Liver (tissue), 9 donors: ENCODE data around the gene JAZF1. TPM values are rescaled to one million over a fixed set of nuclear protein-coding genes. Genes with fewer than 3 reads are reported as not detected.

Source experiments
- DNase-seq: peaks from one replicate; pipeline ENCODE4 v3.0.0-alpha.2; 2017; ENCODE audit warnings: low spot score
- H3K27ac ChIP-seq, 2 donors: one replicate each; pipeline ENCODE4 v1.7.0; 2013; ENCODE audit warnings: inconsistent platforms in 2 of 2, low read length in 2 of 2, control low read depth in 1 of 2, low read depth in 1 of 2, mild to moderate bottlenecking in 1 of 2
- H3K27me3 ChIP-seq, 4 donors: one replicate each; pipeline versions ENCODE4 v1.6.1 to v1.7.0; 2013; ENCODE audit warnings: low read length in 3 of 4, inconsistent platforms in 1 of 4, mild to moderate bottlenecking in 1 of 4, moderate library complexity in 1 of 4; ENCODE audit not compliant: control insufficient read depth in 4 of 4, insufficient read depth in 4 of 4
- H3K36me3 ChIP-seq, 4 donors: one replicate each; pipeline versions ENCODE4 v1.6.1 to v1.7.0; 2013; ENCODE audit warnings: low read length in 3 of 4, mild to moderate bottlenecking in 3 of 4, low read depth in 1 of 4, moderate library complexity in 1 of 4; ENCODE audit not compliant: control insufficient read depth in 4 of 4, insufficient read depth in 3 of 4
- H3K4me1 ChIP-seq, 4 donors: one replicate each; pipeline versions ENCODE4 v1.6.1 to v1.7.0; 2013; ENCODE audit warnings: low read length in 3 of 4, mild to moderate bottlenecking in 3 of 4, moderate library complexity in 1 of 4; ENCODE audit not compliant: control insufficient read depth in 4 of 4, insufficient read depth in 4 of 4
- H3K4me3 ChIP-seq, 3 donors: one replicate each; pipeline versions ENCODE4 v1.6.1 to v1.7.0; 2013; ENCODE audit warnings: low read length in 3 of 3, control low read depth in 1 of 3, low read depth in 1 of 3, mild to moderate bottlenecking in 1 of 3
- H3K9ac ChIP-seq, 2 donors: one replicate each; pipeline ENCODE4 v1.7.0; 2013; ENCODE audit warnings: low read length in 2 of 2, mild to moderate bottlenecking in 2 of 2, moderate library complexity in 2 of 2, control low read depth in 1 of 2, low read depth in 1 of 2
- H3K9me3 ChIP-seq, 4 donors: one replicate each; pipeline versions ENCODE4 v1.6.1 to v1.7.0; 2013; ENCODE audit warnings: low read length in 3 of 4; ENCODE audit not compliant: control insufficient read depth in 4 of 4
- EGR1 ChIP-seq, 2 donors: IDR thresholded peaks; 2 replicates each; pipeline ENCODE4 v1.6.1; 2016 to 2018; ENCODE audit warnings: antibody characterized with exemption in 2 of 2, low read depth in 2 of 2
- FOXA2 ChIP-seq: IDR thresholded peaks from 2 replicates; pipeline ENCODE4 v1.6.1; 2016; ENCODE audit warnings: antibody characterized with exemption
- GABPA ChIP-seq, 2 donors: IDR thresholded peaks in 1 of 2; conservative IDR thresholded peaks in 1 of 2; 2 replicates each; pipeline ENCODE4 v1.6.1; 2016; ENCODE audit warnings: antibody characterized with exemption in 2 of 2, mild to moderate bottlenecking in 1 of 2, moderate library complexity in 1 of 2
- HNF4A ChIP-seq, 2 donors: conservative IDR thresholded peaks; 2 replicates each; pipeline ENCODE4 v1.6.1; 2016; ENCODE audit warnings: antibody characterized with exemption in 2 of 2, mild to moderate bottlenecking in 2 of 2
- HNF4G ChIP-seq: IDR thresholded peaks from 2 replicates; pipeline ENCODE4 v1.6.1; 2016; ENCODE audit warnings: antibody characterized with exemption
- JUND ChIP-seq, 2 donors: IDR thresholded peaks; 2 replicates each; pipeline ENCODE4 v1.6.1; 2016; ENCODE audit warnings: antibody characterized with exemption in 2 of 2
- NR2F2 ChIP-seq: IDR thresholded peaks from 2 replicates; pipeline ENCODE4 v1.6.1; 2016; ENCODE audit warnings: antibody characterized with exemption
- RXRA ChIP-seq, 2 donors: IDR thresholded peaks; 2 replicates each; pipeline ENCODE4 v1.6.1; 2017 to 2018; ENCODE audit warnings: antibody characterized with exemption in 2 of 2, mild to moderate bottlenecking in 1 of 2
- TAF1 ChIP-seq: conservative IDR thresholded peaks from 2 replicates; pipeline ENCODE4 v1.6.1; 2016; ENCODE audit warnings: antibody characterized with exemption, mild to moderate bottlenecking
- YY1 ChIP-seq: IDR thresholded peaks from 2 replicates; pipeline ENCODE4 v1.6.1; 2016; ENCODE audit warnings: antibody characterized with exemption, mild to moderate bottlenecking
- WGBS: extraction: QIAGEN DNeasy Blood & Tissue Kit; methylation state at CpG from one replicate; pipeline ENCODE4 v1.1.7; 2013; 5-methylcytosine and 5-hydroxymethylcytosine counted together
- polyA plus RNA-seq, 2 donors: library from polyadenylated mRNA; stranded (reverse) in 1 of 2; unstranded in 1 of 2; fragments of 200-250 nt in 1 of 2; fragments of >200 nt in 1 of 2; fragmentation: Nextera tagmentation in 1 of 2; extraction: Ambion mirVana in 1 of 2; gene quantifications; one replicate each; pipeline versions ENCODE4 v1.2.1 to v1.2.3, GENCODE V29; 2013 to 2015
- total RNA-seq, 2 donors: library from RNA; depleted of rRNA; stranded (reverse); fragments of >200 nt; gene quantifications; one replicate each; pipeline ENCODE4 v1.2.3, GENCODE V29; 2014
- TF ChIP-seq, protein P1 (sequence below): IDR thresholded peaks from 2 replicates; pipeline ENCODE4 v1.6.1; 2016; ENCODE audit warnings: antibody characterized with exemption
- TF ChIP-seq, protein P2 (sequence below): IDR thresholded peaks from 2 replicates; pipeline ENCODE4 v1.6.1; 2016; ENCODE audit warnings: antibody characterized with exemption
- TF ChIP-seq, protein P3 (sequence below): fragments of 150-350 bp; IDR thresholded peaks from 2 replicates; pipeline ENCODE4 v1.5.1; 2017; ENCODE audit warnings: improper control_type of control experiment, low read depth, low read length; ENCODE audit not compliant: missing input control
- donor health status: healthy.
- donor health status: healthy.
- donor health status: healthy.
- donor health status: healthy.
- donor health status: healthy.

JAZF1 gene
- total and polyA plus RNA-seq, 4 donors: 2.7 to 17.8 (median 4.0) TPM

DNA sequence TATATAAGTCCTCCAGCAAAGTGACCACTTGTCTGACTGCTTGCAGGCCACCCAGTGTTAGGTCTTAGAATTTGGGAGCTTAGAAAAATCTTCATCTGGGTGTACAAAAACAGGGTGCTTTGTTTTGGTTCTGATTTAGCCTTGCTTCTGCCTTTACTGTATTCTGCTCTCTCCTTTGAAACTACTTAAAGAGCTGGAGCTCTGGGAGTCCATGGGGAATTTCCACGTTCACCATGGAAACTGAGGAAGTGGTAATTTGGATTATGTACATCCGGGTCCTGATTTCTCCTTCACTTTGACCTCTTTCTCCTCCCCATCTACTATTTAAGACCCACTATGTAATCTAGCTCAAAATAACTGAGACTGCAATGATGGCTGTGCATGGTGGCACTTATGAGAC is 103.0 kb downstream of the JAZF1 start (continued):
- TF ChIP-seq YY1: no peak

DNA sequence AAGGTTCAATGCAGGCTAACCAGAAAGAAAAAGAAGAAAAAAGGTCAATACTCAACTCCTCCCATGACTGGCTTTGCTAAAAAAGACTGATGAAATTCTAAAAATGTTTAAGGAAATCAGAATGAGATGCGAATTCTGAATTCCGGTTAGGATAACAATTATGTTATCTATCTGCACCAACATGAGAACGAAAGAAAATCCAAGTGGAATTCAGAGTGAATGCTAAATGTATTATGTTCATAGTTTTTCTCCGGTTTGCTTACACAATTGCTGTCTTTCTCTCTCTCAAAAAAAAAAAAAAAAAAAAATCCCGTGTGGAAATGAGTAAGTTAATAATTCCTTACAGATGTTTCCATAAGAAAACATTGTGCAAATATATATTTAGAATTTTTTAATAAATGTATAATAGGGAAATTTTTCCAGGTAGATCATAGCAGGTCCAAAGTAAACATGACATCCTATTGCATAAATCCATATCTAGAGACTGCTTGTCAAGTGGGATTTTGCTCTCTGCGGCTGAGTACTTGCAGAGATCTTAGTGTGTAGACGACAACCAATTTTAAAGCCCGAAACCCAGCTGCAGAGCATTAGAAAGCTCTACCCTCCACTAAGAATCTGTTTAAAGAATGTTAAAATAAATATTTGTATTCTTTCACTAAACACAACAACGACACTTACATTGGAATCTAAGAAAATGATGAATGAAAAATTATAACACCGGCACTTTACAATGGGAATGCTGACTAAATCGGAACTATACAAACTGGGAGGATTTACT is 104.0 kb downstream of the JAZF1 start:
- Histone ChIP-seq H3K9ac (no peak overlapping the region), H3K4me1 (peaks cover 0 to 8% (median 4%) of the 10 kb centered on the region in 4 donors), H3K4me3 (no peak overlapping the region), H3K27me3 (no peaks in the 10 kb centered on the region), H3K36me3 (no peaks in the 10 kb centered on the region), H3K9me3 (no peaks in the 10 kb centered on the region), H3K27ac (no peak overlapping the region)
- 81% methylated on average over 11 of the region's 11 CpGs for WGBS
- TF ChIP-seq TAF1: no peak
- TF ChIP-seq, protein P1, sequence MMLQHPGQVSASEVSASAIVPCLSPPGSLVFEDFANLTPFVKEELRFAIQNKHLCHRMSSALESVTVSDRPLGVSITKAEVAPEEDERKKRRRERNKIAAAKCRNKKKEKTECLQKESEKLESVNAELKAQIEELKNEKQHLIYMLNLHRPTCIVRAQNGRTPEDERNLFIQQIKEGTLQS: no peak
- TF ChIP-seq RXRA (IDR thresholded peaks at IDR 0.05): no peak
- TF ChIP-seq, protein P2, sequence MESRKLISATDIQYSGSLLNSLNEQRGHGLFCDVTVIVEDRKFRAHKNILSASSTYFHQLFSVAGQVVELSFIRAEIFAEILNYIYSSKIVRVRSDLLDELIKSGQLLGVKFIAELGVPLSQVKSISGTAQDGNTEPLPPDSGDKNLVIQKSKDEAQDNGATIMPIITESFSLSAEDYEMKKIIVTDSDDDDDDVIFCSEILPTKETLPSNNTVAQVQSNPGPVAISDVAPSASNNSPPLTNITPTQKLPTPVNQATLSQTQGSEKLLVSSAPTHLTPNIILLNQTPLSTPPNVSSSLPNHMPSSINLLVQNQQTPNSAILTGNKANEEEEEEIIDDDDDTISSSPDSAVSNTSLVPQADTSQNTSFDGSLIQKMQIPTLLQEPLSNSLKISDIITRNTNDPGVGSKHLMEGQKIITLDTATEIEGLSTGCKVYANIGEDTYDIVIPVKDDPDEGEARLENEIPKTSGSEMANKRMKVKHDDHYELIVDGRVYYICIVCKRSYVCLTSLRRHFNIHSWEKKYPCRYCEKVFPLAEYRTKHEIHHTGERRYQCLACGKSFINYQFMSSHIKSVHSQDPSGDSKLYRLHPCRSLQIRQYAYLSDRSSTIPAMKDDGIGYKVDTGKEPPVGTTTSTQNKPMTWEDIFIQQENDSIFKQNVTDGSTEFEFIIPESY: no peak
- TF ChIP-seq, protein P3, sequence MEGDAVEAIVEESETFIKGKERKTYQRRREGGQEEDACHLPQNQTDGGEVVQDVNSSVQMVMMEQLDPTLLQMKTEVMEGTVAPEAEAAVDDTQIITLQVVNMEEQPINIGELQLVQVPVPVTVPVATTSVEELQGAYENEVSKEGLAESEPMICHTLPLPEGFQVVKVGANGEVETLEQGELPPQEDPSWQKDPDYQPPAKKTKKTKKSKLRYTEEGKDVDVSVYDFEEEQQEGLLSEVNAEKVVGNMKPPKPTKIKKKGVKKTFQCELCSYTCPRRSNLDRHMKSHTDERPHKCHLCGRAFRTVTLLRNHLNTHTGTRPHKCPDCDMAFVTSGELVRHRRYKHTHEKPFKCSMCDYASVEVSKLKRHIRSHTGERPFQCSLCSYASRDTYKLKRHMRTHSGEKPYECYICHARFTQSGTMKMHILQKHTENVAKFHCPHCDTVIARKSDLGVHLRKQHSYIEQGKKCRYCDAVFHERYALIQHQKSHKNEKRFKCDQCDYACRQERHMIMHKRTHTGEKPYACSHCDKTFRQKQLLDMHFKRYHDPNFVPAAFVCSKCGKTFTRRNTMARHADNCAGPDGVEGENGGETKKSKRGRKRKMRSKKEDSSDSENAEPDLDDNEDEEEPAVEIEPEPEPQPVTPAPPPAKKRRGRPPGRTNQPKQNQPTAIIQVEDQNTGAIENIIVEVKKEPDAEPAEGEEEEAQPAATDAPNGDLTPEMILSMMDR: no peak
- TF ChIP-seq GABPA (IDR thresholded peaks at IDR 0.05 in 1 of 2, conservative IDR thresholded peaks at IDR 0.05 in 1 of 2): no peak
- TF ChIP-seq EGR1 (IDR thresholded peaks at IDR 0.05; ENCODE audit: low read depth in 2 of 2): no peak
- TF ChIP-seq FOXA2: no peak
- TF ChIP-seq JUND (IDR thresholded peaks at IDR 0.05): no peak
- TF ChIP-seq HNF4G: no peak
- DNase-seq: no peak

DNA sequence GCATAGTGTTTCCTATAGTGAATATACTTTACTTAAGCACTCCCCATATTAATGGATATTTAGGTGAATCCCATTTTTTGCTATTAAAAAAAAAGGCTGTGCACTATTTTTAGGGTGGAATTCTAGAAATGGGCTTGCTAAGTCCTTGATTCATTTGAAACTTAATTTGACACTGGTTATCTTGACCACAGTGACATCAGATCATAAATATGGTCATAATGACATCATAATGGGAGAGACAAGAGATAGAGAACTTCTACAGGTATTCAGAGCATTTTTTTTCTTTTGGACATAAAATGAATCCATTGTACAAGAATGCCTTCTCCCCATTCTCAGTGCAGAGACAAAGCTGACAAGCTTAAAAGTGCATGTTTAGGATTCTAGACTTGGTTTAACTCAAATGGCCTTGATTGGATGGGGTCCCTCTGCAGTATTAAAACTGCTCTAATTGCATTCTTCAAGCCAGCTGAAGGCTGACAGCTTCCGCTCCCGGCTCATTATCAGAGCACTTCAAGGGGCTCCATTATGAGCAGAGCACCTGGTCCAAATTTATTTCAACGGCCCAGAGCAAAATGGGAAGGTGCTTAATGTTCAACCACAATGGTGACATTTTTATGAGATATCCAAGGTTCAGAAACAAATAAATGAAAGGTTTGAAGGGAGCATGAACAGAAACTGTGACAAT is 104.8 kb downstream of the JAZF1 start:
- 90% methylated on average over 3 of the region's 3 CpGs for WGBS
- no peak overlapping the region for H3K27ac ChIP-seq
- peaks cover 0 to 5% (median 3%) of the 10 kb centered on the region in 4 donors for H3K4me1 ChIP-seq
- no peaks in the 10 kb centered on the region for H3K36me3 ChIP-seq
- H3K9ac ChIP-seq: no peak overlapping the region
- no peak for DNase-seq
- no peak overlapping the region for H3K4me3 ChIP-seq
- H3K9me3 ChIP-seq: no peaks in the 10 kb centered on the region
- TF ChIP-seq YY1 (no peak), HNF4A (conservative IDR thresholded peaks at IDR 0.05) (no peak), NR2F2 (no peak)
- H3K27me3 ChIP-seq: no peaks in the 10 kb centered on the region
